ENCODE measurements around the gene SBNO2.
A peak's percentile ranks its signal among the peaks of the same experiment; 100 is the strongest.

The SBNO2 gene

GRCh38 chr19:1101337-1101698, 72.8 kb downstream of the SBNO2 start:
- H3K4me1 ChIP-seq (ENCODE audit: insufficient read depth, low read length): peaks cover 34% of the 10 kb centered on the region
- H3K4me3 ChIP-seq (ENCODE audit: low read depth in 1 of 2, low read length in 2 of 2): no peak overlapping the region
- H3K36me3 ChIP-seq (ENCODE audit: insufficient read depth, low read length): peaks cover 4% of the 10 kb centered on the region
- H3K27me3 ChIP-seq (ENCODE audit: control insufficient read depth in 1 of 2, insufficient read depth in 2 of 2, low read length in 2 of 2): no peaks in the 10 kb centered on the region
- H3K9me3 ChIP-seq (ENCODE audit: low read length): no peaks in the 10 kb centered on the region
- H3K9ac ChIP-seq (ENCODE audit: low read length): no peak overlapping the region
- H3K27ac ChIP-seq (ENCODE audit: low read depth, low read length): peak overlapping the region; percentile 72

- no peaks in the 10 kb centered on the region for H3K9me3 ChIP-seq (ENCODE audit: low read length)
- H3K4me3 ChIP-seq (ENCODE audit: low read depth in 1 of 2, low read length in 2 of 2): no peak overlapping the region
- H3K27ac ChIP-seq (ENCODE audit: low read depth, low read length): no peak overlapping the region
- H3K9ac ChIP-seq (ENCODE audit: low read length): no peak overlapping the region
- H3K27me3 ChIP-seq (ENCODE audit: control insufficient read depth in 1 of 2, insufficient read depth in 2 of 2, low read length in 2 of 2): no peaks in the 10 kb centered on the region
- peaks cover 39% of the 10 kb centered on the region for H3K4me1 ChIP-seq (ENCODE audit: insufficient read depth, low read length)
- H3K36me3 ChIP-seq (ENCODE audit: insufficient read depth, low read length): no peaks in the 10 kb centered on the region
Measured at GRCh38 chr19:1098177-1099051, 75.7 kb downstream of the SBNO2 start.

- no peak overlapping the region for H3K9ac ChIP-seq (ENCODE audit: low read length)
- H3K4me3 ChIP-seq (ENCODE audit: low read depth in 1 of 2, low read length in 2 of 2): no peak overlapping the region
- peaks cover 37% of the 10 kb centered on the region for H3K4me1 ChIP-seq (ENCODE audit: insufficient read depth, low read length)
- no peaks in the 10 kb centered on the region for H3K9me3 ChIP-seq (ENCODE audit: low read length)
- H3K27ac ChIP-seq (ENCODE audit: low read depth, low read length): no peak overlapping the region
- H3K27me3 ChIP-seq (ENCODE audit: control insufficient read depth in 1 of 2, insufficient read depth in 2 of 2, low read length in 2 of 2): no peaks in the 10 kb centered on the region
- no peaks in the 10 kb centered on the region for H3K36me3 ChIP-seq (ENCODE audit: insufficient read depth, low read length)
Measured at GRCh38 chr19:1097810-1098176, 76.3 kb downstream of the SBNO2 start.

DNA sequence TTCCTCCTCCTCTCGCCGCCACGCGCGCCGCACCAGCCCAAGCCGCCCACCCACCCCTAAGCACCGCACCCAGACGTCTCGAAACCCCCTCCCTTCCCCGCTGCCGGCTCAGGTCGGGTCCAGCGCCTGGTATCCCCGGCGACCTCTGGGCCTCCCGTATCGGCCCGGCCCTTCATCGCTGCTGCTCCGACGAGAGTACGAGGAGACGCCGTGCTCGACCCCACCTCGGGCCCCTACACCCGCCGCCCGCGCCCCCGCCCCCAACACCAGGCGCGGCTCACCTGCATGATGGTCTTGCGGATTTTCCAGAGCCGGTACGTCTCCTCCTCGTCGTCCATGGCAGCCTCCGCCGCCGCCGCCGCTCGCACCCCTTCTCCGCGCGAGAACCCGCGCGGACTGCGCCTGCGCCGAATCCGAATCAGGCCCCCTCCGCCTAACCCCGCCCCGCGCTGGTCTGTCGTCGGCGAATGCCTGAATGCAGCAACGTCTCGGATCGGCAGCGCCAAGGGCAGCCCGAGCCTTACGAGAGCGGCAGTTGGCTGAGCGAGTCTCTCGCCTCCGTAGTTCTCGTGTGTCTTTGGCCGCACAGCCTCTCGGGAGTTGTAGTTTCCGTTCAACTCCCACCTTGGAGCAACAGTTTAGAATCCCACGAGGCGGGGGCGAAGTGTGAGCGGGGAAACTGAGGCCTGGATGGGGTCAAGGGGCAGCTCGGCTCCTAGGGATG, 78.9 kb downstream of the SBNO2 start, which contains the start of gene POLR2E:
Gene POLR2E, minus strand, starts transcription at position 398 of the 724 bp plus-strand sequence. Its CDS starts 60 bp downstream, at position 338.
- Histone ChIP-seq H3K4me3 (ENCODE audit: low read depth in 1 of 2, low read length in 2 of 2) (peak within 1 kb of the TSS; percentile 88 to 92), H3K36me3 (ENCODE audit: insufficient read depth, low read length) (peaks cover 8% of the 10 kb centered on the region), H3K4me1 (ENCODE audit: insufficient read depth, low read length) (peaks cover 22% of the 10 kb centered on the region), H3K9ac (ENCODE audit: low read length) (peak within 1 kb of the TSS; percentile 86), H3K9me3 (ENCODE audit: low read length) (no peaks in the 10 kb centered on the region), H3K27ac (ENCODE audit: low read depth, low read length) (peak within 1 kb of the TSS; percentile 61), H3K27me3 (ENCODE audit: control insufficient read depth in 1 of 2, insufficient read depth in 2 of 2, low read length in 2 of 2) (no peaks in the 10 kb centered on the region)

DNA sequence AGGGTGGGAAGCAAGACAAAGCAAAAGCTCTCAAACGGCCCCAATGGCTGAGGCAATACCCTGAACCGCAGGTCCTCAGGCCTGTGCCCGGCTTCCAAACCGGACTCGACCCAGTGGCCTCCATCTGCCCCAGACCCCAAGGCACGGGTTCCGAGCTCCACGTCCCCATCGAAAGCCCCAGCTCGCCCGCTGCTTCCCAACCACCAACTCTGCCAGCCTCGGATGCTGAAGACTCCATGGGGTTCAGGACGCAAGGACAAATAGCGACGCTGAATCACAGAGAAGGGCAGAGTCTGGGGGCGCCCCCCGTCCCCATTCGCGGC, 79.5 kb downstream of the SBNO2 start:
- Histone ChIP-seq H3K36me3 (ENCODE audit: insufficient read depth, low read length) (peaks cover 10% of the 10 kb centered on the region), H3K4me1 (ENCODE audit: insufficient read depth, low read length) (peaks cover 22% of the 10 kb centered on the region), H3K9ac (ENCODE audit: low read length) (peak overlapping the region; percentile 86), H3K27ac (ENCODE audit: low read depth, low read length) (peak overlapping the region; percentile 61), H3K9me3 (ENCODE audit: low read length) (no peaks in the 10 kb centered on the region), H3K4me3 (ENCODE audit: low read depth in 1 of 2, low read length in 2 of 2) (peak overlapping the region; percentile 88 to 92), H3K27me3 (ENCODE audit: control insufficient read depth in 1 of 2, insufficient read depth in 2 of 2, low read length in 2 of 2) (no peaks in the 10 kb centered on the region)

DNA sequence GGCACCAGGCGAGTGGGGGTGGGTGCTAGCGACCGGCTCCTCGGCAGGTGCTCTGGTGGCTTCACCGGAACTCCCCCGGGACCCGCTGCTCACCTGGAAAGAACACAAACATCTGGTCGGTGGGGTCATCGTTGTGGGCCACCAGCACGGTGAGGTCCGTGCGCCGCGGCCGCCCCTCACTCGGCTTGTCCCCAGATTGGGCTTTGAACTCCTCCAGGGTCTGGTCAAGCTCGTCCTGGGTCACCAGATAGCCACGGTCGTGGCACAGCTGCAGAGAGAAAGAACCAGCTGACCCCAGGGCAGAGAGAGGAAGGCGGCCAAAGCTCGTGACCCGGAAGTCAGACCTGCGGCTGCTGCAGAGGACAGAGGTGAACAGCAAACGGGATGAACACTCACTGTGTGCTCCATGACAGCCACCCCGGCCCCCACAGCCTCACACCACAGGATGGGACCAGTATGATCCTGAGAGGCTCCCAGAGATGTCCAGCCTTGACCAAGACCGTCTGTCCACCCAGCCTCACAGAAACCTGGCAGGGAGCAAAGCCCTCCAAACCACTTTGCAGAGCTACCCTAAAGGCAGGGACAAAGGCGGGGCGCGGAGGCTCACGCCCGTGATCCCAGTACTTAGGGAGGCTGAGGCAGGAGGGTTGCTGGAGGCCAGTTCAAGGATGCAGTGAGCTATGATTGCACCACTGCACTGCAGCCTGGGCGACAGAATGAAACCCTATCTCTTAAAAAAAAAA, 80.1 kb downstream of the SBNO2 start:
- Histone ChIP-seq H3K27ac (ENCODE audit: low read depth, low read length) (peak overlapping the region; percentile 61), H3K36me3 (ENCODE audit: insufficient read depth, low read length) (peaks cover 16% of the 10 kb centered on the region), H3K9ac (ENCODE audit: low read length) (peak overlapping the region; percentile 86), H3K9me3 (ENCODE audit: low read length) (no peaks in the 10 kb centered on the region), H3K4me1 (ENCODE audit: insufficient read depth, low read length) (peaks cover 20% of the 10 kb centered on the region), H3K4me3 (ENCODE audit: low read depth in 1 of 2, low read length in 2 of 2) (peak overlapping the region; percentile 88 to 92), H3K27me3 (ENCODE audit: control insufficient read depth in 1 of 2, insufficient read depth in 2 of 2, low read length in 2 of 2) (no peaks in the 10 kb centered on the region)

DNA sequence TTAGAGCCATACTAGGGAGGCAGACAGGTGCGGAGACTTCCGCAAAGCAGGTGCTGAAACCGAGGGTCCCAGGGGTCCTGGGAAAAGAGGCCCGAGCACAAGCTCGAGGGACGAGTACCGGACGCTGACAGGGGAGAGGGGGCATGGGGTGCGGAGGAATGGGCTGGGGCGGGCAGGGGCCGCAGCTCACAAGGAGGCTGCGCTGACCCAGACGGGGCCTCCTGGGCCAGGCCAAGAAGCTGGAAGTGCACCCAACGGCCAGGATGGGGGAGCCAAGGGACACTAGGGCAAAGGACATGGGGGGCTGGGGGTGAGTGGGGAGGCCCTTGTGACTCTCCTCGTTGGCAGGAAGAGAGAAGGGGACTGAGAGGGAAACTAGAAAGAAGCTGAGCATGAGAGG, 80.7 kb downstream of the SBNO2 start:
- H3K4me3 ChIP-seq (ENCODE audit: low read depth in 1 of 2, low read length in 2 of 2): peak overlapping the region in 1 of 2 donors; percentile 88
- no peaks in the 10 kb centered on the region for H3K9me3 ChIP-seq (ENCODE audit: low read length)
- H3K27me3 ChIP-seq (ENCODE audit: control insufficient read depth in 1 of 2, insufficient read depth in 2 of 2, low read length in 2 of 2): no peaks in the 10 kb centered on the region
- no peak overlapping the region for H3K9ac ChIP-seq (ENCODE audit: low read length)
- H3K36me3 ChIP-seq (ENCODE audit: insufficient read depth, low read length): peaks cover 17% of the 10 kb centered on the region
- no peak overlapping the region for H3K27ac ChIP-seq (ENCODE audit: low read depth, low read length)
- H3K4me1 ChIP-seq (ENCODE audit: insufficient read depth, low read length): peaks cover 19% of the 10 kb centered on the region

GRCh38 chr19:1091544-1092175, 82.4 kb downstream of the SBNO2 start:
- H3K36me3 ChIP-seq (ENCODE audit: insufficient read depth, low read length): peaks cover 17% of the 10 kb centered on the region
- H3K27ac ChIP-seq (ENCODE audit: low read depth, low read length): no peak overlapping the region
- H3K4me1 ChIP-seq (ENCODE audit: insufficient read depth, low read length): peaks cover 19% of the 10 kb centered on the region
- no peak overlapping the region for H3K9ac ChIP-seq (ENCODE audit: low read length)
- H3K9me3 ChIP-seq (ENCODE audit: low read length): no peaks in the 10 kb centered on the region
- no peak overlapping the region for H3K4me3 ChIP-seq (ENCODE audit: low read depth in 1 of 2, low read length in 2 of 2)
- H3K27me3 ChIP-seq (ENCODE audit: control insufficient read depth in 1 of 2, insufficient read depth in 2 of 2, low read length in 2 of 2): no peaks in the 10 kb centered on the region

GRCh38 chr19:1090731-1091543, 83.1 kb downstream of the SBNO2 start:
- peaks cover 17% of the 10 kb centered on the region for H3K36me3 ChIP-seq (ENCODE audit: insufficient read depth, low read length)
- no peak overlapping the region for H3K27ac ChIP-seq (ENCODE audit: low read depth, low read length)
- H3K4me1 ChIP-seq (ENCODE audit: insufficient read depth, low read length): peaks cover 19% of the 10 kb centered on the region
- no peaks in the 10 kb centered on the region for H3K9me3 ChIP-seq (ENCODE audit: low read length)
- no peak overlapping the region for H3K9ac ChIP-seq (ENCODE audit: low read length)
- H3K27me3 ChIP-seq (ENCODE audit: control insufficient read depth in 1 of 2, insufficient read depth in 2 of 2, low read length in 2 of 2): no peaks in the 10 kb centered on the region
- no peak overlapping the region for H3K4me3 ChIP-seq (ENCODE audit: low read depth in 1 of 2, low read length in 2 of 2)

GRCh38 chr19:1089891-1090290, 84.2 kb downstream of the SBNO2 start:
- no peak overlapping the region for H3K27ac ChIP-seq (ENCODE audit: low read depth, low read length)
- H3K4me1 ChIP-seq (ENCODE audit: insufficient read depth, low read length): peaks cover 15% of the 10 kb centered on the region
- peaks cover 17% of the 10 kb centered on the region for H3K36me3 ChIP-seq (ENCODE audit: insufficient read depth, low read length)

More at GRCh38 chr19:1089891-1090290, 84.2 kb downstream of the SBNO2 start:
- no peaks in the 10 kb centered on the region for H3K27me3 ChIP-seq (ENCODE audit: control insufficient read depth in 1 of 2, insufficient read depth in 2 of 2, low read length in 2 of 2)
- no peak overlapping the region for H3K9ac ChIP-seq (ENCODE audit: low read length)
- H3K9me3 ChIP-seq (ENCODE audit: low read length): no peaks in the 10 kb centered on the region
- no peak overlapping the region for H3K4me3 ChIP-seq (ENCODE audit: low read depth in 1 of 2, low read length in 2 of 2)
